ENCODE data around the gene FSTL4. TPM values are rescaled to one million over a fixed set of nuclear protein-coding genes. Genes with fewer than 3 reads are reported as not detected.

Gene FSTL4
- total RNA-seq, 1 experiment from 2014 or later = 0.12 TPM

DNA sequence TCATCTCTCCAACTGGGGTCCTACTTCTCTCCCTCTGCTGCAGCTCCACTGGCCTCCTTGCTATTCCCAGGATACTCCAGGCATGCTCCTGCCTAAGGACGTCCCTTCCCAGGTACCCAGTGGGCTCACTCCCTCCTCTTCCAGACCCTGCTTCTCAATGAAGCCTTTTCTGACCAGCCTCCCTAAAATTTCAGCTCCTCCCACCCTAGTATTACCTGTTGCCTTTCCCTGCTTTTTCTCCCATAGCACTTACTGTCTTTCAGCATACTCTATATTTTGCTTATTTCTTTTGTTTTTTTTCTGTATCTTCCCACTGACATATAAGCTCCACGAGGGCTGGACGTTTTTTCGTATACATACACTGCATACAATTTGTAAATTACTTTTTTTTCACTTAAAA, 26.1 kb upstream of the FSTL4 start:
- no peak overlapping the region for H3K4me3 Mint-ChIP-seq (ENCODE audit: unreplicated experiment)

DNA sequence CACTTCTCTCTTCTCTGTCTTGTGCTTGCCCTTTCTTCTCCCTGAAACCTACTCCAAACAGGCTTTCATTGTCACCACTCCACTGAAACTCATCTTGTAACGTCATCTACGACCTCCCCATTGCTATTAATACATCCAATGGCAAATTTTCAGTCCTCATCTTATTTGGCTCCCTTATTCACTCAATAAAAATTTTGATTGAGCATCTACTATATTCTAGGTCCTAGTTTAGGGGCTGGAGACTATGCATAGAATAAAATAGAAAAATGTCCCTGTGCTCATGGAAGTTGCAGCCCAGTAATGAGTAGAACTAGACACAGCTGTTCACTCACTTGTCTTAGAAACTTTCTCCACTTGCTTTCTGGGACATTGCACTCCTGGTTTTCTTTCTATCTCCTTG, 24.9 kb upstream of the FSTL4 start:
- no TSS peak for BruUV-seq (replicated peaks)
- Mint-ChIP-seq H3K9me3 (ENCODE audit: unreplicated experiment) (no peaks in the 10 kb centered on the region), H3K4me3 (ENCODE audit: unreplicated experiment) (no peak overlapping the region), H3K27me3 (ENCODE audit: insufficient read depth, unreplicated experiment) (peaks cover 55% of the 10 kb centered on the region), H3K27ac (ENCODE audit: low read depth, unreplicated experiment) (no peak overlapping the region), H3K36me3 (ENCODE audit: insufficient read depth, unreplicated experiment) (no peaks in the 10 kb centered on the region), H3K4me1 (ENCODE audit: insufficient read depth, unreplicated experiment) (no peaks in the 10 kb centered on the region)
- intact Hi-C loops (cut with micrococcal nuclease) = no loop called here
- CTCF ChIA-PET = no interaction called here
- POLR2A ChIA-PET = interaction anchor here (0.9 kb wide), 1 partner anchor 16 kb away, joined by 3 read pairs; no protein-coding TSS in a partner anchor
- no peak for TF ChIP-seq CTCF (IDR thresholded peaks at IDR 0.05; ENCODE audit: unreplicated experiment)
- DNase-seq (ENCODE audit: unreplicated experiment) = no peak

More for the DNA sequence above, 26.1 kb upstream of the FSTL4 start:
- H3K27ac Mint-ChIP-seq (ENCODE audit: low read depth, unreplicated experiment) = no peak overlapping the region
- H3K9me3 Mint-ChIP-seq (ENCODE audit: unreplicated experiment) = no peaks in the 10 kb centered on the region
- no peaks in the 10 kb centered on the region for H3K4me1 Mint-ChIP-seq (ENCODE audit: insufficient read depth, unreplicated experiment)
- H3K27me3 Mint-ChIP-seq (ENCODE audit: insufficient read depth, unreplicated experiment) = peaks cover 65% of the 10 kb centered on the region
- POLR2A ChIA-PET = interaction anchor here (0.6 kb wide), 2 partner anchors 15 to 24 kb away, joined by 3 to 6 read pairs; no protein-coding TSS in a partner anchor
- H3K36me3 Mint-ChIP-seq (ENCODE audit: insufficient read depth, unreplicated experiment) = no peaks in the 10 kb centered on the region
- no peak for DNase-seq (ENCODE audit: unreplicated experiment)
- TF ChIP-seq CTCF (IDR thresholded peaks at IDR 0.05; ENCODE audit: unreplicated experiment) = no peak
- intact Hi-C loops (cut with micrococcal nuclease) = no loop called here
- no TSS peak for BruUV-seq (replicated peaks)
- CTCF ChIA-PET = interaction anchor here (0.7 to 0.9 kb wide), 2 partner anchors 282 to 527 kb away, joined by 3 to 4 read pairs; no protein-coding TSS in a partner anchor

- peak; percentile 55 for DNase-seq (ENCODE audit: unreplicated experiment)
- intact Hi-C loops (cut with micrococcal nuclease) = no loop called here
- no peaks in the 10 kb centered on the region for H3K9me3 Mint-ChIP-seq (ENCODE audit: unreplicated experiment)
- H3K27me3 Mint-ChIP-seq (ENCODE audit: insufficient read depth, unreplicated experiment) = peaks cover 50% of the 10 kb centered on the region
- no peaks in the 10 kb centered on the region for H3K4me1 Mint-ChIP-seq (ENCODE audit: insufficient read depth, unreplicated experiment)
- no peak overlapping the region for H3K27ac Mint-ChIP-seq (ENCODE audit: low read depth, unreplicated experiment)
- no peaks in the 10 kb centered on the region for H3K36me3 Mint-ChIP-seq (ENCODE audit: insufficient read depth, unreplicated experiment)
- POLR2A ChIA-PET = no interaction called here
- H3K4me3 Mint-ChIP-seq (ENCODE audit: unreplicated experiment) = no peak overlapping the region
- BruUV-seq (replicated peaks) = no TSS peak
- CTCF ChIA-PET = interaction anchor here (1.0 kb wide), 1 partner anchor 287 kb away, joined by 4 read pairs; no protein-coding TSS in a partner anchor
- no peak for TF ChIP-seq CTCF (IDR thresholded peaks at IDR 0.05; ENCODE audit: unreplicated experiment)
These were observed 22.7 kb upstream of the FSTL4 start for GRCh38 chr5:133635051-133635450.

DNA sequence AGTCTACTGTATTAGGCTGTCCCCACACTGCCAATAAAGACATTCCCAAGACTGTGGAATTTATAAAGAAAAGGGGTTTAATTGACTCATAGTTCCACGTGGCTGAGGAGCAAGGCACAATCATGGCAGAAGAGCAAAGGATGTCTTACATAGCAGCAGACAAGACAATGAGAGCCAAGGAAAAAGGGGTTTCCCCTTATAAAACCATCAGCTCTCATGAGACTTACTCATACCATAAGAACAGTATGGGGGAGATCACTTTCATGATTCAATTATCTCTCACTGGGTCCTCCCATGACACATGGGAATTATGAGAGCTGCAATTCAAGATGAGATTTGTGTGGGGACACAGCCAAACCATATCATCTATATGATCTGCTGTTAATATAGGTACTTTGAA, 14.8 kb upstream of the FSTL4 start:
- ChIA-PET CTCF (no interaction called here), POLR2A (interaction anchor here (0.6 kb wide), 2 partner anchors 15 to 241 kb away, joined by 3 read pairs; no protein-coding TSS in a partner anchor)
- Mint-ChIP-seq H3K27ac (ENCODE audit: low read depth, unreplicated experiment) (no peak overlapping the region), H3K4me3 (ENCODE audit: unreplicated experiment) (no peak overlapping the region), H3K4me1 (ENCODE audit: insufficient read depth, unreplicated experiment) (no peaks in the 10 kb centered on the region), H3K27me3 (ENCODE audit: insufficient read depth, unreplicated experiment) (peaks cover 85% of the 10 kb centered on the region), H3K9me3 (ENCODE audit: unreplicated experiment) (no peaks in the 10 kb centered on the region), H3K36me3 (ENCODE audit: insufficient read depth, unreplicated experiment) (no peaks in the 10 kb centered on the region)
- intact Hi-C loops (cut with micrococcal nuclease) = no loop called here
- no peak for DNase-seq (ENCODE audit: unreplicated experiment)
- no TSS peak for BruUV-seq (replicated peaks)
- no peak for TF ChIP-seq CTCF (IDR thresholded peaks at IDR 0.05; ENCODE audit: unreplicated experiment)
